OCI-LY7 (cell line): ENCODE measurements around the gene ELL. TPM values are rescaled to one million over a fixed set of nuclear protein-coding genes. Genes with fewer than 3 reads are reported as not detected.

ENCODE experiments used
- BruUV-seq: library from RNA; stranded (reverse); fragments of 400-500 nt; replicated peaks from 2 replicates; lab custom pipeline; 2021; lab: Mats Ljungman, UMichigan
- CTCF ChIA-PET: fragments of 300-600 bp; sonication (Branson Sonifier 250); formaldehyde crosslinking; loops from one replicate; lab custom pipeline; 2022; ENCODE audit warnings: antibody characterized with exemption; ENCODE audit not compliant: unreplicated experiment; lab: Charles Lee
- POLR2A ChIA-PET: fragments of 300-600 bp; sonication (Branson Sonifier 250); formaldehyde crosslinking; loops from one replicate; lab custom pipeline; 2022; ENCODE audit warnings: antibody characterized with exemption; lab: Charles Lee
- DNase-seq: peaks from one replicate; pipeline ENCODE4 v3.0.0-alpha.2; 2015; ENCODE audit warnings: low spot score
- H2AFZ ChIP-seq: fragments of 200-600 bp; sonication (generic), shearing (Covaris generic); 2 replicates; pipeline ENCODE4 v1.6.1; 2014; ENCODE audit warnings: mild to moderate bottlenecking, antibody characterized with exemption, low read length, moderate library complexity
- H3K27ac ChIP-seq: fragments of 200-600 bp; sonication (generic); 2 replicates; pipeline ENCODE4 v1.5.1; 2014; ENCODE audit warnings: mixed run types, low read depth, mild to moderate bottlenecking, moderate library complexity, low read length, inconsistent platforms; ENCODE audit not compliant: poor library complexity, severe bottlenecking
- H3K36me3 ChIP-seq: fragments of 200-600 bp; sonication (generic); 2 replicates; pipeline ENCODE4 v1.6.1; 2014; ENCODE audit warnings: mild to moderate bottlenecking, antibody characterized with exemption, low read length, moderate library complexity, mixed read lengths; ENCODE audit not compliant: insufficient read depth
- H3K4me1 ChIP-seq: fragments of 200-600 bp; sonication (generic); 2 replicates; pipeline ENCODE4 v1.5.1; 2014; ENCODE audit warnings: mild to moderate bottlenecking, low read length; ENCODE audit not compliant: insufficient read depth, poor library complexity, severe bottlenecking
- H3K4me2 ChIP-seq: fragments of 200-600 bp; sonication (generic); 2 replicates; pipeline ENCODE4 v1.6.1; 2014; ENCODE audit warnings: mild to moderate bottlenecking, low read length
- H3K4me3 ChIP-seq: fragments of 200-600 bp; sonication (generic); 2 replicates; pipeline ENCODE4 v1.5.1; 2014; ENCODE audit warnings: mild to moderate bottlenecking, low read depth, low read length; ENCODE audit not compliant: poor library complexity, severe bottlenecking
- H3K79me2 ChIP-seq: fragments of 200-600 bp; sonication (generic); 2 replicates; pipeline ENCODE4 v1.6.1; 2016; ENCODE audit warnings: low read depth, mild to moderate bottlenecking, low read length, moderate library complexity, mixed read lengths; ENCODE audit not compliant: insufficient read depth
- H3K9me2 ChIP-seq: fragments of 200-600 bp; sonication (generic); 2 replicates; pipeline ENCODE4 v1.6.1; 2016; ENCODE audit warnings: mild to moderate bottlenecking, low read length, mixed read lengths; ENCODE audit not compliant: insufficient read depth
- H3K9me3 ChIP-seq: fragments of 200-600 bp; sonication (generic); 2 replicates; pipeline ENCODE4 v1.6.1; 2014; ENCODE audit warnings: mild to moderate bottlenecking, mixed run types, low read length, mixed read lengths
- H4K20me1 ChIP-seq: fragments of 200-600 bp; sonication (generic); 2 replicates; pipeline ENCODE4 v1.6.1; 2014; ENCODE audit warnings: mild to moderate bottlenecking, antibody characterized with exemption, low read length, moderate library complexity, mixed read lengths; ENCODE audit not compliant: insufficient read depth
- CTCF ChIP-seq: fragments of 200-600 bp; sonication (generic); conservative IDR thresholded peaks from 2 replicates; pipeline ENCODE4 v1.5.1; 2014; ENCODE audit warnings: mild to moderate bottlenecking, antibody characterized with exemption, low read length, moderate library complexity, mixed read lengths
- EZH2phosphoT487 ChIP-seq: fragments of 200-600 bp; sonication (generic); IDR thresholded peaks from 2 replicates; pipeline ENCODE4 v1.6.1; 2018; ENCODE audit warnings: low read depth, borderline replicate concordance, mild to moderate bottlenecking, mixed run types, antibody characterized with exemption, low read length, moderate library complexity, mixed read lengths
- intact Hi-C: fragments of 100-400 bp; cut with micrococcal nuclease; formaldehyde crosslinking; loops from one replicate; pipeline ENCODE4 v1.10.0; 2022; ENCODE audit not compliant: unreplicated experiment
- total RNA-seq, 2 experiments: library from RNA; depleted of rRNA in 1 of 2; stranded (reverse); fragments of >200 nt in 1 of 2; shearing (Covaris generic) in 1 of 2; gene quantifications; 2 replicates each; pipeline ENCODE4 v1.2.3, GENCODE V29; 2014 to 2022

Gene ELL
- total RNA-seq, 2 experiments from 2014 or later: 14.4 to 24.6 TPM

GRCh38 chr19:18443406-18443805 is 78.5 kb downstream of the ELL start:
- no peaks in the 10 kb centered on the region for H3K9me2 ChIP-seq
- no peaks in the 10 kb centered on the region for H4K20me1 ChIP-seq
- intact Hi-C loops: no loop called here
- no peaks in the 10 kb centered on the region for H3K4me1 ChIP-seq
- H3K9me3 ChIP-seq: 0 out of 2 replicates have a peak, but pooled peaks cover 7% of the 10 kb centered on the region
- no TSS peak for BruUV-seq
- POLR2A ChIA-PET: no interaction called here
- no peak overlapping the region for H3K4me2 ChIP-seq
- no peak overlapping the region for H3K4me3 ChIP-seq
- H3K79me2 ChIP-seq: no peaks in the 10 kb centered on the region
- H3K27ac ChIP-seq: no peak overlapping the region
- H3K36me3 ChIP-seq: peaks cover 42% of the 10 kb centered on the region
- no peak overlapping the region for H2AFZ ChIP-seq
- TF ChIP-seq CTCF: no peak
- TF ChIP-seq EZH2phosphoT487: no peak
- CTCF ChIA-PET: no interaction called here
- DNase-seq: no peak

GRCh38 chr19:18442941-18443340 is 78.9 kb downstream of the ELL start:
- Histone ChIP-seq H4K20me1 (no peaks in the 10 kb centered on the region), H3K9me3 (0 out of 2 replicates have a peak, but pooled peaks cover 7% of the 10 kb centered on the region), H3K36me3 (peaks cover 39% of the 10 kb centered on the region), H3K4me3 (no peak overlapping the region), H3K4me1 (no peaks in the 10 kb centered on the region), H3K27ac (no peak overlapping the region), H3K79me2 (no peaks in the 10 kb centered on the region), H3K9me2 (no peaks in the 10 kb centered on the region), H3K4me2 (no peak overlapping the region), H2AFZ (no peak overlapping the region)
- no peak for DNase-seq
- intact Hi-C loops: no loop called here
- no peak for TF ChIP-seq EZH2phosphoT487
- TF ChIP-seq CTCF: no peak
- ChIA-PET CTCF (no interaction called here), POLR2A (no interaction called here)
- no TSS peak for BruUV-seq

- Histone ChIP-seq H3K4me3 (no peak overlapping the region), H3K36me3 (peaks cover 39% of the 10 kb centered on the region), H3K4me1 (peaks cover 6% of the 10 kb centered on the region), H3K27ac (no peak overlapping the region), H4K20me1 (no peaks in the 10 kb centered on the region), H3K79me2 (no peaks in the 10 kb centered on the region), H3K9me2 (no peaks in the 10 kb centered on the region), H3K9me3 (0 out of 2 replicates have a peak, but pooled peaks cover 7% of the 10 kb centered on the region), H2AFZ (no peak overlapping the region), H3K4me2 (no peak overlapping the region)
- DNase-seq: no peak
- intact Hi-C loops: no loop called here
- POLR2A ChIA-PET: no interaction called here
- TF ChIP-seq CTCF: no peak
- no peak for TF ChIP-seq EZH2phosphoT487
- no TSS peak for BruUV-seq
- CTCF ChIA-PET: no interaction called here
These were observed 79.8 kb downstream of the ELL start for GRCh38 chr19:18441804-18442788.
